GM13977 (cell line): ENCODE data around the gene ADCY9.

Source experiments
- DNase-seq: peaks from one replicate; pipeline ENCODE4 v3.0.0; 2012; ENCODE audit warnings: low spot score
- CTCF ChIP-seq: IDR thresholded peaks from 2 replicates; pipeline ENCODE4 v1.5.1; 2012; ENCODE audit warnings: mild to moderate bottlenecking, control low read depth; ENCODE audit not compliant: insufficient read depth; ENCODE audit errors: extremely low read depth, missing control alignments
- in situ Hi-C: fragments of 300-500 bp; cut with MboI; formaldehyde crosslinking; loops from one replicate; pipeline ENCODE4 v1.12.0; 2022; ENCODE audit warnings: low sequenced_read_pairs, low pct_unique_long_range_greater_than_20kb, mixed read lengths, inconsistent platforms; ENCODE audit not compliant: unreplicated experiment

ADCY9 gene

GRCh38 chr16:4137438-4137837, 21.2 kb upstream of the ADCY9 start:
- no peak for DNase-seq
- in situ Hi-C loops, result no loop called here
- no peak for TF ChIP-seq CTCF

GRCh38 chr16:4136229-4136813, 20.1 kb upstream of the ADCY9 start:
- in situ Hi-C loops, result no loop called here
- no peak for TF ChIP-seq CTCF
- DNase-seq, result no peak

- TF ChIP-seq CTCF, result no peak
- in situ Hi-C loops, result no loop called here
- DNase-seq, result no peak
These were observed 19.3 kb upstream of the ADCY9 start for GRCh38 chr16:4135537-4135936.

- TF ChIP-seq CTCF, result no peak
- in situ Hi-C loops, result no loop called here
- no peak for DNase-seq
These were observed 17.7 kb upstream of the ADCY9 start for GRCh38 chr16:4133897-4134372.

GRCh38 chr16:4131621-4132020, 15.4 kb upstream of the ADCY9 start:
- no peak for DNase-seq
- no peak for TF ChIP-seq CTCF
- in situ Hi-C loops, result no loop called here

GRCh38 chr16:4124535-4125294, 8.5 kb upstream of the ADCY9 start:
- TF ChIP-seq CTCF, result no peak
- DNase-seq, result no peak
- in situ Hi-C loops, result no loop called here
